Right renal cortex interstitium (tissue), 3 donors: ENCODE measurements around the gene PCNX2. TPM values are rescaled to one million over a fixed set of nuclear protein-coding genes. Genes with fewer than 3 reads are reported as not detected.

Source experiments
- DNase-seq, 3 donors: peaks; one replicate each; pipeline ENCODE4 v3.0.0-alpha.2; 2013; ENCODE audit warnings: low read depth in 3 of 3, low spot score in 2 of 3
- polyA plus RNA-seq, 3 donors: library from polyadenylated mRNA; unstranded; fragments of 120-200 nt; gene quantifications; one replicate each; pipeline ENCODE4 v1.2.1, GENCODE V29; 2013; ENCODE audit not compliant: insufficient read length in 3 of 3

Gene PCNX2
- polyA plus RNA-seq, 3 donors: 9.4 to 13.1 (median 11.3) TPM

DNA sequence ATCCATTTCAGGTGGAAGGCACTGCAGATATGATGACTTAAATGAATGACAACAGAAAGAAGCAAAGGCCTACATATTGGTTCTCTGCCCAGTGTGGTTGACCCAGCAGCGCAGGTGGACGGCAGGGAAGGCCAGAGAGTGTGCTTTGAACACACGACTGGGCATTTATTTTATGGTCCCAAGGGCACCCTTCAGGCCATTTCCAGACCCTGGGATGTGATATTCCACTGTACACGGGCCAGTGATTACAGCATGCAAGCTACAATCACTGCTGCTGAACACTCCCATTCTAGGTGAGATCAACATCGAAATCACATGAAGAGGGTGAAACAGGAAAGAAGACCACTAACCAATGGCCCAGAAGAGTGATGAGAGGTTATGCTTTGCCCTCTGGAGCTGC, 33.8 kb downstream of the PCNX2 start:
- no peak for DNase-seq

DNA sequence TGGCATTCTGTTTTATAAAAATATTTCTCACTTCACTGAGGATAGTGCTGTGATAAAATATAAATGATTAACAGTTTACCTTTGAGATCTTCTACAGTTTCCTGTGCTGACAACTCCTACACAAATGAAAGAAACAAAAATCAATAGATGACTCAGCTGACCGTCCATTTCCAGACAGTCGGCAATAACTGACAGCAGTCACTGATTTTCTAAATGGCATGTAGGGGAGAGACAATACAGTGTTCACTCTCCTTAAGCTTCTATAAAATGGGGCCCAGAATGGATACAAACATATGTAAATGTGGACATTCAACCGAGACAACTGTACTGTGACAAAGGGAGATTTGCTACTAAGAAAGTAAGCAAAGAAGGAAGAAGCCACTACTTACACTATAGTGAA, 34.3 kb downstream of the PCNX2 start:
- no peak for DNase-seq

- no peak for DNase-seq
Measured at GRCh38 chr1:233257786-233258185, 37.7 kb downstream of the PCNX2 start.

GRCh38 chr1:233256789-233257188, 38.7 kb downstream of the PCNX2 start:
- DNase-seq: no peak

DNA sequence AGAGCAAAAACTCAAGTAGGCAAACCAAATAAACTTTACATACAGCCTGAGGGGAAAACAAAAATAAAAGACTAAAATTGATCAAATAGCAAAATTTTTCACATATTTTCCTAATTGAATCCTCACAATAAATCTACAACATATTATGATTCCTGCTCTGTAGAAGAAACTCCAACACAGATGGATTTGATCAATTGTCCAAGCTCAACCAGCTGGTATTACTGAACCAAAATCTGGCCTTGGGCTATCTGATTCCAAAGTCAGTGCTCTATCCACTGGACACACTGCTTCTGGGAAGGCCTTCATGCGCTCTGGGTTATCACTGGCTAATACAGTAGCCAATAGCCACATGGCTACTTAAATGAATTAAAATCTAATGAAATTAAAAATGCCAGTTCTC, 39.3 kb downstream of the PCNX2 start:
- no peak for DNase-seq

GRCh38 chr1:233255145-233255544, 40.4 kb downstream of the PCNX2 start:
- no peak for DNase-seq

GRCh38 chr1:233253832-233254331, 41.6 kb downstream of the PCNX2 start:
- no peak for DNase-seq

GRCh38 chr1:233253231-233253831, 42.2 kb downstream of the PCNX2 start:
- no peak for DNase-seq

GRCh38 chr1:233252441-233252840, 43.1 kb downstream of the PCNX2 start:
- no peak for DNase-seq

DNA sequence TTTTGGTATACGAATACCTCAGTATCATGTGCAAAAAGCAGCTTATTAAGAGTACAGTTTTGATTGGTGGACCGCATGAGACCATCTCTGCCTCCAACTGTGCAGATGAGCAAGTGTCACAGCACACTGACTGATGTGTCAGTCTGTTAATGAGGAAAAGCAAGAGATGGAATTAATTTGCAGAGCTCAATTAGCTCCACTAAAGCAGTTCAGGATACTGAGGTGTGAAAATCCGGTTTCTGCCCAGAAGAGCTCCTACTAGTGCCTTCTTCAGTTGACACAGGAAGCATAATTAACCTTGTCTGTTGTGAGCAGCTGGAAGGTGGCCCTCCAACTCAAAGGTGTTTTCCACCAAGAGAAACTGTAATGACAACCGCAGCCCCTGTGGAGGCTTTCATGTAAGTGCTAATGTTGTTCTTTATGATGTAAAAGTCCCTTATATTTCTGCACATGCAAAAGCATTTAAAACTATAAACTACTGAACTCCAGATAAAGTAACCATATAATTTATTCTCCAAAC, 44.3 kb downstream of the PCNX2 start:
- DNase-seq: no peak

DNA sequence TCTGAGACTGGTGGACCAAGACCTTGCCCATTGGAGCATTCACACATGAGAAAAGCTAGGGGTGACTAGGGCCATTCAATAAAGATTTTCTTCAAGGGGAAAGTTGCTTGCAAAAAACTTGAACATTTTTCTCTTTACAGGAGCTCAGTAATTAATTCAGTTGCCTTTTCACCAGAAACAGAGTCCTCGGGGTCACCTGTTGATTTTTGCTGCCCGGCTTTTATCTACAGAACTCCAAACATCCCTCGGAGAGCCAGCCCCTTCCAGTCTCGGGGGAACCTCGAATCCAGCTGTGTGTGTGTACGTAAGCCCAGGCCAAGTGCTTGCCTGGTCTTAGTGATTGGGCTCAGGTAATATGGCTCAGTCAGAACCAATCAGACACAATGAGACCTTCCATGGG, 47.5 kb downstream of the PCNX2 start:
- DNase-seq: no peak

DNA sequence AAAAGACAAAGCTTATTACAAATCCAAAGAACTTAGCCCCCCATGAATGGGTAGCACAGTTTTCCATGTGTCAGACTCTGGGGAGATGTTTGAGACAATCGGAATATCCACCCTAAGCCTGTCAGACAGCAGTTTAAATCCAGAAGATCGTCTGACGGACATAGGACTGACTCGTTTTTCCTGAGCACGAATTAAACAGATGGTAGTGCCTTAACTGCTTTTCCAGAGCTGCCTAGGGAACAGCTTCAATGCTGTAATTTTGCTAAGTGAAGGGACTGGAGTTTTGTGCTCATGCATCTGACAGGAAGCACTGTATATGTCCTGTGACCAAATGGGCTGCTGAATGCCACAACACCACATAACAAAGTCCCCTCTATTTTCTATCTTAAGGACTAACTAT, 48.6 kb downstream of the PCNX2 start:
- DNase-seq: no peak

DNA sequence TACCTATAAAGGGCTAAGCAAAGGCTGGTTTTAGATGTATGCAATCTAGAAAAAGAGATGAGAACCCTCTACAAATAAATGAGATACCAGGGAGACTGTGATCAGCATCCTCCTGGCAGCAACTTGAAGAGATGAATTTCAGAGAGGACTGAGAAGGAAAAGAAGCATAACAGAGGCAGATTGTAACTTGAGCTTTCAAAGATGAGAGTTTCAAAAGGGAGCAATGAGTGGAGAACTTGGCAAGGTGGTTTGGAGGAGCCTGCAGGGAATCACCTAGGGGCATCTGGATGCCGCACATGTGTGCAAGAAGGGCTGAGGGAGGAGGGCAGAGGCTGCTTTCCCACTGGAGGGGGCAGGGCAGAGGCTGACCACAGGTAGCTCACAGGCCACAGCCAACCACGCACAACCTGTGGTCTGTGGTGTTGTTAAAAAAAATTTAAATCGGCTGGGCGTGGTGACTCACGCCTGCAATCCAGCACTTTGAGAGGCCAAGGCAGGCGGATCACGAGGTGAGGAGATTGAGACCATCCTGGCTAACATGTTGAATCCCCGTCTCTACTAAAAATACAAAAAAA, 50.2 kb downstream of the PCNX2 start:
- no peak for DNase-seq

GRCh38 chr1:233244183-233244582, 51.3 kb downstream of the PCNX2 start:
- DNase-seq: no peak

DNA sequence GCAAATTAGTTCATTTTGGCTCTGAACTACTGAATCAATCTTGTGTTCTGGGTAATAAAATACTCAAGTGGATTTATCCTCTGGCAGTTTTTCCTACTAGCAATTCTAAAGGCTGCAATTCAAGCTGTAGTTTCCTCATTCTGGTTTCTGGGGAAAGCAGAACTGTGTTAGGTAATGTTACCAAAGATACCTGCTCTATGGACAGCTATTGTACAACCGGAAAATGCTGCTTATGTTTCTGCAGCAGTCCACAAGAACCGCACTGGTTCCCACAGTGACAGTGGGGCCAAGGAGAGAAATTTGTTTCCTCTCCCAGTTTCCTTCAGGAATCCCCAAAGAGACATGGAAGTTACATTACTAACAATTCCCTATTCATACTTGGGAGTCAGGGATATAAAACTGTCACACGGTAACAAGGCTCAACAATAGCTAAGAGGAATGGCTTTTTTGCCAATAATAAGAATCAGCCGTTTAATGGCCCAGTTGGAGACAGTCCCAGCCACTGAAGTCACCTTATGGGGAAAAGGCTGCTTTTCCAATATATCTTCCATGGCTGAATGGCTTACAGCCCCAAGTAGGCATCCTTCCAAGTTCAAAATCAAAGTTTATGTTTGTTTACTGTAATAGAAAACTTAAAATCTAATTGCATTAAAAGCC, 52.6 kb downstream of the PCNX2 start:
- DNase-seq: peak in 2 of 3 donors; percentile 23 to 25

GRCh38 chr1:233241759-233242158, 53.8 kb downstream of the PCNX2 start:
- no peak for DNase-seq

- DNase-seq: peak in 2 of 3 donors; percentile 23 to 53
Measured at GRCh38 chr1:233240829-233241682, 54.5 kb downstream of the PCNX2 start.

DNA sequence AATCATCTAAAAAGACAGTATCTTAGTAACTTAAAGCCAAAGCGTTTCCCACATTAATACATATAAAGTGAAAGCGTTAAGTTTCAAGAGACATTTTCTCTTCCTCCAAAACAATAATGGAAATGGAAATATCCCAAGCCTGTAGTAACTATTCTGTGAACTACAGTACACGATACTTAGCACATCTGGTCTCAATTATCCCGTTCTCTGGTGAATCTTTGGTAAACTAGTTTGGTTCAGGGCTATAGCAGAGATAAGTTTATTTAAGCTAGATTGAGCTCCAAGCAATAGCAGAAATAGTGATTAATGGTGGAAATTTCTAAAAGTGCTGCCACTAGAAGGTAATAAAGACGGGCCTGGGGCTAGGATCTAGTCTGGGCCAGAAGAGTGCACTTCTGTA, 55.2 kb downstream of the PCNX2 start:
- no peak for DNase-seq

DNA sequence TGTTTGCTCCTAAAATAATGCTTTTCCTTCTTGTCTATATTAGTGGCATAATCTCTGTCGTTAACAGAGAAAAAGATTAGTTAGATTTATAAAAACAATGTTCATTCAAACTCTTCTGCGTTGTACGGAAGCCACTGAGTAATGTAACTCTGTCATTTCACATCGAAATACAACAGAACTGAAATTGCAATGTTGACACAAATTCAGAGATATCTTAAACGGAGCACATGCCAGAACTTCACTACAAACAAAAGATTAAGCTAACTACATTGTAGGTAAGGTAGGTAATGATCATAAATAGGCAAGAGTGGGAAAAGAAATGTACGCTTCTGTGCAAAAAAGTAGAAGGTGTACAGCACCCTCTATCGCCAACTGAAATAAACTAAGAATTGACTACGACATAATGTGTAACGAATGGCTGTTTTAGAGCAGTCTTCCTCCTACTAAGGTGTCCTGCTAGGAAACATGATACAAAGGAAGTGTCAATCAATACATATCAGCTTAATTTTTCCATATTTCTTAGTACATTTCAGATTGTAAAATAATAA, 56.6 kb downstream of the PCNX2 start:
- no peak for DNase-seq

- no peak for DNase-seq
Measured at GRCh38 chr1:233237647-233238046, 57.9 kb downstream of the PCNX2 start.
